ENCODE measurements around the gene FPGT.
"Not testable (repeated sequence)": the region's sequence is repeated elsewhere in the genome, so short reads cannot be mapped to it uniquely, and the experiment has no call there.

The FPGT gene

DNA sequence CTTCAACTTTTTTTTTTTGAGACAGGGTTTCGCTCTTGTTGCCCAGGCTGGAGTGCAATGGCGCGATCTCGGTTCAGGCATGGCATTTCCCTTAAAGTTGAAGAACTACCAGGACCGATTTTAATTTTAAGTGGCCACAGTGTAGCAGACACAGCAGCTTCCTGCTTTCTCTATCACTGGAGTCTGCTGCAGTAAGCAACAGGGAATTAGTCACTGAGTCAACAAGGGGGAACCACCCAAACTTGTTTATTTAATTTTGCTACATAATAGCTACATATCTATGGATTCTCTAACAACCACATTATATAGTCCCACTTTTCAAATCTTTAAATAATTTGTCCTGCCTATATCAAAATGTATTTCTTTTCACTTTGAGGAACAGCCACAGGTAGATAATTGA lies 24.7 kb downstream of the FPGT start:
- no peaks in the 10 kb centered on the region for H3K4me1 ChIP-seq (ENCODE audit: insufficient read depth, low read length)
- H3K27ac ChIP-seq (ENCODE audit: low read depth, low read length): no peak overlapping the region
- no peak overlapping the region for H3K4me3 ChIP-seq (ENCODE audit: low read depth in 1 of 2, low read length in 2 of 2)
- H3K36me3 ChIP-seq (ENCODE audit: insufficient read depth, low read length): peaks cover 7% of the 10 kb centered on the region
- no peaks in the 10 kb centered on the region for H3K9me3 ChIP-seq (ENCODE audit: low read length)
- H3K27me3 ChIP-seq (ENCODE audit: control insufficient read depth in 1 of 2, insufficient read depth in 2 of 2, low read length in 2 of 2): no peaks in the 10 kb centered on the region
- no peak overlapping the region for H3K9ac ChIP-seq (ENCODE audit: low read length)

- Histone ChIP-seq H3K27me3 (ENCODE audit: control insufficient read depth in 1 of 2, insufficient read depth in 2 of 2, low read length in 2 of 2) (no peaks in the 10 kb centered on the region), H3K9ac (ENCODE audit: low read length) (no peak overlapping the region), H3K4me1 (ENCODE audit: insufficient read depth, low read length) (no peaks in the 10 kb centered on the region), H3K27ac (ENCODE audit: low read depth, low read length) (no peak overlapping the region), H3K36me3 (ENCODE audit: insufficient read depth, low read length) (peaks cover 7% of the 10 kb centered on the region), H3K4me3 (ENCODE audit: low read depth in 1 of 2, low read length in 2 of 2) (no peak overlapping the region), H3K9me3 (ENCODE audit: low read length) (no peaks in the 10 kb centered on the region)
Measured at GRCh38 chr1:74223453-74223852, 25.4 kb downstream of the FPGT start.

DNA sequence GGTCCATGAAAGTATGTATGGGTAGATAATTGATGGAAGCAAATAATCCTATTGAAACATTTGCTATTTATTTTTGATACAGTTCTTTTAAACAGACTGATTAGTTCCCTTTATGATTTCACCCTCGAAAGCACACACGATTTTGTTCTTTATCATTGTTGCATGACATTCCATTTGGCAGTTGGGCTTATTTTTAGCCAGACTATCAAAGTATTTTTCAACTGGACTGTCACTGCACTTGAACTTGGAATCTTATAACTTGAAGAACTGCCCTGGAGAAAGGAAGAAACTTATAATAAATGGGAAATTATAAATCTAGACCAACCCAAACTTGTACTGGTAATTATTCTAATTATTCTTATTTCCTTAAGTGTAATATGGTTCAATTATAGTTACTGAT lies 37.1 kb downstream of the FPGT start, which contains the start of gene TNNI3K:
Gene TNNI3K (plus strand): TSS at position 235 of the 400 bp plus-strand sequence. CDS start 65 bp downstream, at position 300.
- no peaks in the 10 kb centered on the region for H3K36me3 ChIP-seq (ENCODE audit: insufficient read depth, low read length)
- H3K9ac ChIP-seq (ENCODE audit: low read length): no peak within 1 kb of the TSS
- H3K4me1 ChIP-seq (ENCODE audit: insufficient read depth, low read length): no peaks in the 10 kb centered on the region
- no peak within 1 kb of the TSS for H3K27ac ChIP-seq (ENCODE audit: low read depth, low read length)
- H3K4me3 ChIP-seq (ENCODE audit: low read depth in 1 of 2, low read length in 2 of 2): no peak within 1 kb of the TSS
- no peaks in the 10 kb centered on the region for H3K27me3 ChIP-seq (ENCODE audit: control insufficient read depth in 1 of 2, insufficient read depth in 2 of 2, low read length in 2 of 2)
- no peaks in the 10 kb centered on the region for H3K9me3 ChIP-seq (ENCODE audit: low read length)

DNA sequence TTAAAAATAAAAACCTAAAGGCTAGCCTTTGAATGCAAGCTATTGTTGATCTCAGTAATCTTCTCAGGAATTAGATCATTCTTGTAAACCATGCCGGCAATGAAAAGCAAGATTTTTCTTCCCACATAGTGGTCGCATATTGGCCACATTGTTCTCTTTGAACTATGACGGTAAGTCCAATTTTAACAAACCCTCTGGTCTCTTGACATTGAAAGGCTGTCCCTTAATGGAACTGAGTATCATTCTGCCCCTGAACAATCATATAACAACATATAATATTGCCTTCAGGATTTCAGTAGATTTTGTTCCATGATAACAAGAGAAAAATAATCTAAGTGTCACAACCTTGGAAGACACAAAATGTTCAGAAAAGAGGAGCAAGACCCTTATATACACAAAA lies 38.4 kb downstream of the FPGT start:
- no peaks in the 10 kb centered on the region for H3K36me3 ChIP-seq (ENCODE audit: insufficient read depth, low read length)
- H3K27ac ChIP-seq (ENCODE audit: low read depth, low read length): no peak overlapping the region
- H3K9ac ChIP-seq (ENCODE audit: low read length): no peak overlapping the region
- no peaks in the 10 kb centered on the region for H3K4me1 ChIP-seq (ENCODE audit: insufficient read depth, low read length)
- H3K4me3 ChIP-seq (ENCODE audit: low read depth in 1 of 2, low read length in 2 of 2): no peak overlapping the region
- no peaks in the 10 kb centered on the region for H3K27me3 ChIP-seq (ENCODE audit: control insufficient read depth in 1 of 2, insufficient read depth in 2 of 2, low read length in 2 of 2)
- no peaks in the 10 kb centered on the region for H3K9me3 ChIP-seq (ENCODE audit: low read length)

DNA sequence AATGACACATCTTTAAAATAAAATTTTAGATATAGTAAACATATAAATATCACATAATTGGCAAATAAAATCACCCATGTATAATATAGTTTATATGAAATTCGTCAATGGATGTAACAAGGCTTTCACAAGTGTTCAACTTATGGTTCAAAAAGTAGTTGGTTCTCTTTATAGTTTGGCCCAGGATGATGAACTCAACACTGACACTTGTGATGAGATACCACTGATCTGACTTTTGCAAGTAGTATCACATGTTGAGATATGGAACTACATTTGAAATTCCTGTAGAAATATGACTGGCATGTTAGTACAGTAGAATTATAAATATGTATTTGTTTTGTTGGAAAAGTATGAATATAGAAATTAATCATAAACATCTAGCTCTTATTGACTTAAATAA lies 39.0 kb downstream of the FPGT start:
- Histone ChIP-seq H3K27ac (ENCODE audit: low read depth, low read length) (no peak overlapping the region), H3K9me3 (ENCODE audit: low read length) (no peaks in the 10 kb centered on the region), H3K4me3 (ENCODE audit: low read depth in 1 of 2, low read length in 2 of 2) (no peak overlapping the region), H3K27me3 (ENCODE audit: control insufficient read depth in 1 of 2, insufficient read depth in 2 of 2, low read length in 2 of 2) (no peaks in the 10 kb centered on the region), H3K9ac (ENCODE audit: low read length) (no peak overlapping the region), H3K36me3 (ENCODE audit: insufficient read depth, low read length) (no peaks in the 10 kb centered on the region), H3K4me1 (ENCODE audit: insufficient read depth, low read length) (no peaks in the 10 kb centered on the region)

GRCh38 chr1:74237787-74238186 lies 39.7 kb downstream of the FPGT start:
- no peak overlapping the region for H3K4me3 ChIP-seq (ENCODE audit: low read depth in 1 of 2, low read length in 2 of 2)
- H3K36me3 ChIP-seq (ENCODE audit: insufficient read depth, low read length): no peaks in the 10 kb centered on the region
- no peak overlapping the region for H3K27ac ChIP-seq (ENCODE audit: low read depth, low read length)
- no peak overlapping the region for H3K9ac ChIP-seq (ENCODE audit: low read length)
- no peaks in the 10 kb centered on the region for H3K27me3 ChIP-seq (ENCODE audit: control insufficient read depth in 1 of 2, insufficient read depth in 2 of 2, low read length in 2 of 2)
- no peaks in the 10 kb centered on the region for H3K4me1 ChIP-seq (ENCODE audit: insufficient read depth, low read length)
- no peaks in the 10 kb centered on the region for H3K9me3 ChIP-seq (ENCODE audit: low read length)

- Histone ChIP-seq H3K9me3 (ENCODE audit: low read length) (no peaks in the 10 kb centered on the region), H3K36me3 (ENCODE audit: insufficient read depth, low read length) (no peaks in the 10 kb centered on the region), H3K27ac (ENCODE audit: low read depth, low read length) (no peak overlapping the region), H3K9ac (ENCODE audit: low read length) (no peak overlapping the region), H3K27me3 (ENCODE audit: control insufficient read depth in 1 of 2, insufficient read depth in 2 of 2, low read length in 2 of 2) (no peaks in the 10 kb centered on the region), H3K4me3 (ENCODE audit: low read depth in 1 of 2, low read length in 2 of 2) (no peak overlapping the region), H3K4me1 (ENCODE audit: insufficient read depth, low read length) (no peaks in the 10 kb centered on the region)
Measured at GRCh38 chr1:74245168-74245772, 47.2 kb downstream of the FPGT start.

DNA sequence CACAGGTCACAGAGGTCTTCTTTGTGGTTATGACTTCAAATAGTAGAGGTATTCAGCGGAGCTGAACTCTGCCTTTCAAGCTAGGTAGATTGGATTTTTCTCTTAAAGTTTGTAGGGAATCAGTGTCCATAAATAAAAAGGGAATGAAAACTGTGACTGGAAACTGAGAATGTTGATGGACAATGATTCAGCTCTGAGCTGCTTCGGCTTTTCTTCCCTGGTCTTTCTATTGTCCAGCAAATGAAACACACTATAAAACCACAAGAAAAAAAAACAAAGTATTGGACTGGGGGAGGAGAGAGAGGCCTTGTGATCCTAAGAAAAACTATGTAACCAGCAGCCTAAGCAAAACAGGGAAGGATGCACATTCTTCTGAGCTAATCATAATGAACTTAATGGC lies 48.3 kb downstream of the FPGT start:
- H3K9me3 ChIP-seq (ENCODE audit: low read length): no peaks in the 10 kb centered on the region
- H3K36me3 ChIP-seq (ENCODE audit: insufficient read depth, low read length): no peaks in the 10 kb centered on the region
- H3K4me1 ChIP-seq (ENCODE audit: insufficient read depth, low read length): no peaks in the 10 kb centered on the region
- no peak overlapping the region for H3K4me3 ChIP-seq (ENCODE audit: low read depth in 1 of 2, low read length in 2 of 2)
- no peak overlapping the region for H3K27ac ChIP-seq (ENCODE audit: low read depth, low read length)
- H3K9ac ChIP-seq (ENCODE audit: low read length): no peak overlapping the region
- no peaks in the 10 kb centered on the region for H3K27me3 ChIP-seq (ENCODE audit: control insufficient read depth in 1 of 2, insufficient read depth in 2 of 2, low read length in 2 of 2)

GRCh38 chr1:74247881-74248528 lies 50.0 kb downstream of the FPGT start:
- Histone ChIP-seq H3K27ac (ENCODE audit: low read depth, low read length) (no peak overlapping the region), H3K4me3 (ENCODE audit: low read depth in 1 of 2, low read length in 2 of 2) (no peak overlapping the region), H3K36me3 (ENCODE audit: insufficient read depth, low read length) (no peaks in the 10 kb centered on the region), H3K4me1 (ENCODE audit: insufficient read depth, low read length) (no peaks in the 10 kb centered on the region), H3K27me3 (ENCODE audit: control insufficient read depth in 1 of 2, insufficient read depth in 2 of 2, low read length in 2 of 2) (no peaks in the 10 kb centered on the region), H3K9me3 (ENCODE audit: low read length) (no peaks in the 10 kb centered on the region), H3K9ac (ENCODE audit: low read length) (no peak overlapping the region)

DNA sequence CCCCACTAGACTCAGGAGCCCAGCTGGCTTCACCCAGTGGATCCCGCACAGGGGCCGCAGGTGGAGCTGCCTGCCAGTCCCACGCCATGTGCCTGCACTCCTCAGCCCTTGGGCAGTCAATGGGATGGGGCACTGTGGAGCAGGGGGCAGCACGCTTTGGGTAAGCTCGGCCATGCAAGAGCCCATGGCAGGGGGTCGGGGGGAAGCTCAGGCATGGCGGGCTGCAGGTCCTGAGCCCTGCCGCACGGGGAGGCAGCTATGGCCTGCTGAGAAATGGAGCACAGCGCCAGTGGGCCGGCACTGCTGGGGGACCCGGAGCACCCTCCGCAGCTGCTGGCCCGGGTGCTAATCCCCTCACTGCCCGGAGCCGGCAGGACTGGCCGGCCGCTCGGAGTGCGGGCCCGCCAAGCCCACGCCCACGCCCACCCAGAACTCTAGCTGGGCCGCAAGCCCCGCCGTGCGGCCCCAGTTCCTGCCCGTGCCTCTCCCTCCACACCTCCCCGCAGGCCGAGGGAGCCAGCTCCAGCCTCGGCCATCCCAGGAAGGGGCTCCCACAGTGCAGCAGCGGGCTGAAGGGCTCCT lies 55.3 kb downstream of the FPGT start:
- H3K27ac ChIP-seq (ENCODE audit: low read depth, low read length); H3K4me3 ChIP-seq (ENCODE audit: low read depth in 1 of 2, low read length in 2 of 2); H3K4me1 ChIP-seq (ENCODE audit: insufficient read depth, low read length); H3K9ac ChIP-seq (ENCODE audit: low read length); H3K36me3 ChIP-seq (ENCODE audit: insufficient read depth, low read length); H3K9me3 ChIP-seq (ENCODE audit: low read length); H3K27me3 ChIP-seq (ENCODE audit: control insufficient read depth in 1 of 2, insufficient read depth in 2 of 2, low read length in 2 of 2): not testable (repeated sequence)
